Stimulated activated CD4-positive, alpha-beta T cell treated with anti-CD3 and anti-CD28 coated beads, TNF-alpha, amount 100 ng/mL, for 48 hours (primary cell): ENCODE results near the gene AMZ2.
"Not testable (repeated sequence)": the region's sequence is repeated elsewhere in the genome, so short reads cannot be mapped to it uniquely, and the experiment has no call there.

Source experiments
- DNase-seq, 3 donors: peaks; one replicate each; pipeline ENCODE4 v3.0.0-alpha.2; 2020; ENCODE audit warnings: low read depth in 3 of 3

The AMZ2 gene

DNA sequence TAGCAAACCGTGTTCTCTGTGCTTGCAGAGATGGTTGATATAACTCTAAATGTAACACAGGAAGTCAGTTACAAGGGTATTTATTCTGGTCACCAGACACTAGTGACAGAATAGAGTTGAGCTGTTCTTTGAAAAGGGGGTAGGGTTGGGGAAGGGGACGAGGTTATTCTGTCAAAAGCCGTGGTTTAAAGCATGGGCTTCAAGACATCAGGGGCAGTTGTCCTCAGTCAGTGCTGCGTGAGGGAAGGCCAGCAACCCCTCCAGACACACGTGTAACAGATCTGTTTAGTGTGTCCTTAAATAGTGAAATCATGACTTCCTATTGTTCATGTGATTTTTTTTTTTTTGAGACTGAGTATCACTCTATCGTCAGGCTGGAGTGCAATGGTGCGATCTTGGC lies 5.6 kb downstream of the AMZ2 start:
- DNase-seq, result not testable (repeated sequence)

DNA sequence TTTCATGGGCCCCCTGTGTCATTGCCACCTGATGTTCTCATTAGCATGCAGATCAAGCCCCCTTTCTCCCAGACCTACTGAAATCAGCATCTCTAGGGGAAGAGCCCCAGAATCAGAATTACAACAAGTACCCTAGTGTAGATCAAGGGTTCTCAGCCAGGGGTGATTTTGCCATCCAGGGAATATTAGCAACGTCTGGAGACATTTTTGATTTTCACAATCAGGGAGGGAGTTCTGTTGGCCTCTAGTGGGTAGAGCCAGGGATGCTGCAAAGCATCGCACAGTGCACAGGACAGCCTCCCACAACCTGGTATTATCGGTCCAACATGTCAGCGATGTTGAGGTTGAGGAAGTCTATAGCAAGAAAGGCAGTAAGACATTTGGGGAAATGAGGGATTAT lies 7.3 kb downstream of the AMZ2 start:
- no peak for DNase-seq

DNA sequence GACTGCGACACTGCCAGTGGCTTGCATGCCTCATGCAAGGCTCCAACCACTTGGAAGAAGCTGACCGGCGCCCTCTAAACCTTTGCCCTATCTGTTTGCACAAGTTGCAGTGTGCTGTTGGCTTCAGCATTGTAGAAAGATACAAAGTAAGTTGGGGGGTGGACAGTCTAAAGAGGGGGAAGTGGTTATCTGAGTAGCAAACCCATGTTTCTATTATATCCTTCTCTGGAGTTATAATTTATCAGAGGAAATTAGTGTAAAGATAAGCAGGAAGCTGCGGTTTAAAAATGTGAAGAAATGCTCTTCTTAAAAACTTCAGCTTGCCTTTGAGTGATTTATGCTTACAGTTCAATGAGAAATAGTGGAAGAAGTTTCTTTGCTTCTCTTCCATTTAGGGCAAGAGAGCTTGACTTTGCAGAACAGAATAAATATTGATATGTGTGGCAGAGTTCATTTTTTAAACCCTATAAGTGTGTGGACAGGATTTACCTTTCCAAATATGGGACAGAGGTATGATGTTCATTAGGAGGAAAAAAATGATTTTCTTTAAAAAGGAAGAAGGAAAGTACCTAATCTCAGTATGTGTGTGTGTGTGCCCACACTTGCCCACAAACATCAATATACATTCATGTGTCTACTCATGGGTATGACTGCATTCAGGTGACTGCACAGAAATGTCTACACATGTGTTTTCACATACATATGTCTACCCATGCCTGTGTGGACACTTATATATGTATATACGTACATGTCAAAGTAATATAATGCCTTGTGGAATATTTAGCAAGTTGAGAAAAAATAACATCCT lies 8.1 kb downstream of the AMZ2 start:
- DNase-seq, result no peak

DNA sequence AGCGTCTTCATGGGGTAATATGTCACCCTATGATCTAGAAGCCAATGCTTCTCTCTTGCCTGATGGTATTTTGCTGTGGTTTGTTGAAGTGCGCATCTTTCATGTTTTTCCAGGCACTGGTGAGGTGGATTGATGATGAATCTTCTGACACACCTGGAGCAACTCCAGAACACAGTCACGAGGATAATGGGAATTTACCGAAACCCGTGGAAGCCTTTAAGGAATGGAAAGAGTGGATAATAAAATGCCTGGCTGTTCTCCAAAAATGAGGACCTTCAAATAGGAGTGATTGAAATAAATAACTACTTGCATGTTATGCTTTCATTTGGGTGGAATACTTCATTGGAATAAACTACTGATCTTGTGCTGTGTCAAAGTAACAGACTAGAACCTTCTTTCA lies 8.9 kb downstream of the AMZ2 start:
- not testable (repeated sequence) for DNase-seq

DNA sequence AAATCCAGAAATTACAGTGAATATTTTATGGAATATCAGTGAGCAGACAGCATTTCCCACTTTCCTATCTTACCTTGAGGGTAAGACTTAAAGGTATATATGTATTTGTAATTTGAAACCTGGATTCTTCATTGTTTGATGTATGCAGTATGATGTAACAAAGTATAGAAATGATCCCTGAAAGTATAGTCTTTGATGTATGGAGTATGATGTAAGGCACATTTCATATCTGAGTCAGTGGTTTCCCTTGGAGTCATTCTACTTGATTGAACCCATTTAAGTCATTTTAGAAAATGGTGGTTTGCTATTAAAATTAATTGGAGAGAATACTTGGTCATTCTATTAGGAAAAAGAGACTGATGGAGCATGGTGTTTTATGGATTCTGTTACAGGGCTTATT lies 10.1 kb downstream of the AMZ2 start:
- no peak for DNase-seq

DNA sequence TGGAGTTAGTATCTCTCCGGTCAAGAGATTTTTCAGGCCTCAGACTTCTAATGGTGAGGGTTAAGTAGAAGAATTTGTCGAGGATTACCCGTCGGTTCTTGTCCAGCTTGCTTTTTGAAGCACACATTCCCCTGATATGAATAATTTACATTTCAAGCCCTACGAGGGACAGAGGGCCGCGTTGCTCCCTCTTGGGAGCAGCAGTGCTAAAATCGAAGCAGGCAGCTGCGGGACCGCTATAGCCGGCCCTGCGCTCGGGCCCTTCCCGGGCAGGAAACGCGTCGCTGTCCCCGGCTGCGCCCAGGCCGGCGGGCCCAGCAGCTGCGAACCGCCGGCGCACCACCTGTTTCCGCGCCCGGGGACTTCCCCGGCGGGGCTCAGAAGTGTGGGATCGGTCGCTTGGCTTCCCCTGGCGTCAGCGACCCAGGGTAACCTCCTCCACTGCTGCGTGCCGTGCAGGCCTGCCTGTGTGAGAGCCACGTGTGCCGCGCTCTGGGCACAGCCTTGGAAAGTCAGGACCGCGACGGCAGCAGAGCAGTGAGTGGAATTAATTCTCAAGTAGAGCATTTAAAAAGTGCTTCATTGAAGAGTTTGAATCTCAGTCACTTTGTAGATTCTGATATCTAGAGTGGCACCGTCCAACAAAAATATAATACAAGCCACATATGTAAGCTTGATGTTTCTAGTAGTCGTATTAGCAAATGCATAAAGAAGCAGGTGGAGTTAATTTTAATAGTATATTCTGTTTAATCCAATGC lies 11.2 kb downstream of the AMZ2 start:
- peak in 1 of 3 donors; percentile 74 for DNase-seq

DNA sequence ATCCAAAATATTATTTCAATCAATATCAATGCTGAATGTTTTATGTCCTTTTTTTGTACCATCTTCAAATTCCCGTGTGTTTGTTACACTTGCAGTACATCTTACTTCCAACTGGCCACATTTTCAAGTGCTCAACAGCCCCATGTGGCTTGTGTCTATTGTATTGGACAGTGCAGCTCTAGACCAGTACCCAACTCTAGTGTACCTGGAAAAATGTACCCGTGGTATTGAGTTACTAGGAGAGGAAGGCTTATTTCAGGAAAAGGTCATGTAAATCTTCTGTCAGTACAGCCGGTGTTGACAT lies 11.8 kb downstream of the AMZ2 start:
- not testable (repeated sequence) for DNase-seq

DNA sequence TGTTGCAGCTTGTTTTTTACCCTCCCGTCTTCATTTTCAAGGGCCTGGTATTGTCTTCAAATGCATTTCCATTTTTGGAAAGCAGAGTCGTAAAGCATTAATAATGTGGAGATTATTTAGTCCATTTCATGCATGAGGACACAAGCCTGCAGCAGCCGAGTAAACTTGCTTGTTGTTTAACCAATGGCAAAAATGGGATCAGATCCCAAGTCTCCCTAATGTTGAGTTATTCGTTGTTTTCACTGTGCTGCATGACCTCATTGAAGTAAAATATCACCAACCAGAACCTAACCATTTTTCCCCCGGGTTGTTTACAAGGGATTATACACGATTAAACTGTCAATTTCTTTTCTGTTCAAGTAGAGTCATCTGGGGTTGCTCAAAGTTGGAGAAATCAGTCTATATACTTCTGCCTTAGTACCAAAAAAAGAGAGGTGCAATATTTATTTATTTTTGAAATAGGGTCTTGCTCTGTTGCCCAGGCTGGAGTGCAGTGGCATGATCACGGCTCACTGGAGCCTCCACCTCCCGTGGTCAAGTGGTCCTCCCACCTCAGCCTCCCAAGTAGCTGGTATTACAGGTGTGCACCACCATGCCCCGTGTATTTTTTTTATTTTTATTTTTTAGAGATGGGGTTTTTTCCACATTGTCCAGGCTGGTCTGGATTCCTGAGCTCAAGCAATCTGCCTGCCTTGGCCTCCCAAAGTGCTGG lies 12.4 kb downstream of the AMZ2 start:
- no peak for DNase-seq

DNA sequence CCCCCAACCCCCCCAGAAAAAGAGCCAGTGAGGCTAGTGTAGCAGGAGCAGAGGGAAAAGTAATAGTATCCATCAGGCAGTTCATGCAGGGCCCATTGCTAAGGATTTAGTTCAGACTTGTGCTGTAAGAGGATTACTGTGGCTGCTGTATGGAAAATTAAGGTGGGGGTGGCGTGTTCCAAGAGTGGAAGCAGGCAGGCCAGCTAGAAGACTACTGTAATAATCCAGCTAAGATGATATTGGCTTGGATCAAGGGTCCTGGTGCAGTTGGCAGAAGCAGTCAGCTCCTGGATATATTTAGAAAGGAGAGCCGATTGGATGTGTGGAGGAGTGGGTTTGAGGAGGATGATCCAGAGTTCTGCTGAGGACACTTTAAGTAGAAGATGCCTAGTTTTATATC lies 14.6 kb downstream of the AMZ2 start:
- not testable (repeated sequence) for DNase-seq

DNA sequence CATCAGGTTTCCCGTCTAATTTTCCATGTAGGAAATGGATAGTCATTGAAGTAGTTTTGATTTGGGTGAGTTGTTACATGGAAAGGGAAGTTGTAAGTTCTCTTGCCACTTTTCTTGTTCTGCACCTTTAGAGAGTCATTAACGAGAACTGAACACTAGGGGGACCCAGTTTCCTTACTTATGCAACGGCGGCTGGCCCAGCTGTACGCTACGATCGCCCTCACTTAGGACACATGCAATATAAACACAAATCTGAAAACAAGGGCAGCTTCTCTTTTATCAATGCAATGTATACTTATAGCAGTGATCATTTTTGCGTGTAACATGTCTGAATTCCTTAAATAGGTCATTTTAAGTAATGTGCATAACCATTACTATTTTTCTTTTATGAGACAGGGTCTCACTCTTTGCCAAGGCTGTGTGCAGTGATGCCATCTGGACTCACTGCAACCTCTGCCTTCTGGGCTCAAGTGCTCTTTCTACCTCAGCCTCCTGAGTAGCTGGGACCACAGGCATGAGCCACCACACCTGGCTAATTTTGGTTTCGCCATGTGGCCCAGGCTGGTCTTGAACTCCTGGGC lies 15.3 kb downstream of the AMZ2 start:
- DNase-seq, result not testable (repeated sequence)

DNA sequence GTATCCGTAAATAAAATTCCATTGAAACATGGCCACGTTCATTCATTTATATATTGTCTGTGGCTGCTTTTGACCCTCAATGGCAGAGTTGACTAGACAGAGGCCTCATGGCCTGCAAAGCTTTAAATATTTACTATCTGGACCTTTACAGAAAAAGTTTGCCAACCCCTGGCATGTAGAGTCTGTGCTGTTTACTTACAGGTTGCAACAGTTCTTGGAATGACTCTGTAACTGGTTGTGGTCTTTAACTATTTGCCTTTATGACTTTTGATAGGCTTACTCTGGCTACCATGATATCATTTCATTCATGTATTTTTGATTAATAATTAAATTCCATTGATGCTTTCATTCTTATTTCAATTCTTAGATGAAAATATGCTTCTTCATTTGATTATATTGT lies 18.0 kb downstream of the AMZ2 start:
- DNase-seq, result not testable (repeated sequence)

DNA sequence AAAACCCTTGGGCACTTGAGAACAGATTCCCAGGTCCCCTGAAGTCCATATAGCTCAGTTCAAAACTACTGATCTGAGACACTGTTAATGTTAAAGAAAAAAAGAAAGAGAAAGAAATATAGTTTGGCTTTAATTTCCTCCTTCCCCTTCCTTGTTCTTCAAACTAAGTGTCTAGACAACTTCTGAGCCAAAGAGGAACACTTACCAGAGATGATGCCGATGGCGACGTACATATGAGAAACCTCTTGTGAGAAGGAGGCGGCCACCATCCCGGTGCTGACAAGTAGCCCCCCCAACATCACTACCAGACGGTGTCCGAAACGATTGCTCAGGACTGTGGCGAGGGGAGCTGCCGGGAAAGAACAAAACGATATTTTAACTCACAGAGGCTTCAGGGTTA lies 25.9 kb downstream of the AMZ2 start:
- DNase-seq, result no peak

DNA sequence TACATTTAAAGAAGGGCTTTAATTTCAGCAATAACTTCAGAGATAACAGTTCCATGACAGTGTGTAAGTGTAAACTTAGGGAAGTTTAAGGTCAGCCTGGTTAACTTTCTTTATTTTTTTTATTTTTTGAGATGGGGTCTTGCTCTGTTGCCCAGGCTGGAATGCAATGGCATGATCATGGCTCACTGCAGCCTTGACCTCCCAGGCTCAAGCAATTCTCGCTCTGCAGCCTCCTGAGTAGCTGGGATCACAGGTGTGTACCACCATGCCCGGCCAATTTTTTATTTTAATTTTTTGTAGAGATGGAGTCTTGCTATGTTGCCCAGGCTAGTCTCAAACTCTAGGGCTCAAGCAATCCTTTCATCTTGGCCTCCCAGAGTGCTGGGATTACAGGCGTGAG lies 28.5 kb downstream of the AMZ2 start:
- DNase-seq, result not testable (repeated sequence)

DNA sequence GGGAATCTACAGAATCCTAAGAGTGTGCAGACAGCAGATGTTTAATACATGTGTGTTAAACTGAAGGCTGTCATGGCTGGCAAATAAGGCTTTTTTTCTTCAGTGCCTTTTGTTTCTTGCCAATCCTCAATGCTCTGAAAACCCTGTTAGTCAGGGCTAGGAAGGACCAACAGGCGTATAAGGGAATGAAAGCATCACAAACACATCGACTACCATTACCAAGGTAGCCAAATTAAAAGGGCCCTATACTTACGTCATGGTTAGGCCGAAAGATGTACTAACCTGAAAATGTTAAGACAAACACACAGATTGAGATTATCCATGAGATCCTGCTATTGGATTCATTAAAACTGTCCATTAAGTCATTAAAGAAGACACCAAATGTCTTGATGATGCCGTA lies 30.0 kb downstream of the AMZ2 start:
- no peak for DNase-seq

DNA sequence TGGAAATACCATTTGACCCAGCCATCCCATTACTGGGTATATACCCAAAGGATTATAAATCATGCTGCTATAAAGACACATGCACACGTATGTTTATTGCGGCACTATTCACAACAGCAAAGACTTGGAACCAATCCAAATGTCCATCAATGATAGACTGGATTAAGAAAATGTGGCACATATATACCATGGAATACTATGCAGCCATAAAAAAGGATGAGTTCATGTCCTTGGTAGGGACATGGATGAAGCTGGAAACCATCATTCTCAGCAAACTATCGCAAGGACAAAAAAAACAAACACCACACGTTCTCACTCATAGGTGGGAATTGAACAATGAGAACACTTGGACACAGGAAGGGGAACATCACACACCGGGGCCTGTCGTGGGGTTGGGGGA lies 34.1 kb downstream of the AMZ2 start:
- DNase-seq, result not testable (repeated sequence)

DNA sequence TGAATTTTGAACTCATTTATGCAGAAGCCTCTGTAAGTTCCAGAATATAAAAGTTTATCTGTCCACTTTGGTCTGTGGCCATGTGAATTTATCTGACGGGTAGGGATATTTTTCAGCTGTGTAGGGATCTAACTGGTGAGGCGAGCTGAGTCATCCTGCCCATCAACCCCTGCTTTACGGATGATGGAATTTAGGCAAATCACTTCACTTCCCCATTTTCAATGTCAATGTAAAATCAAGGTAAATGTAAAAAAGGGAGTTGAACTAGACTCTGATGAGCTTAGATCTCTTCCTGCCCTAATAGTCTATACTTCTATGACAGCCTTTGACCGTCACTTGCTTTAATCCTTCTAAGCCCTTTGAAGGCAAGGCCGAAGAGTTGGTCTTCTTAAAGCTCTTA lies 40.5 kb downstream of the AMZ2 start:
- no peak for DNase-seq

DNA sequence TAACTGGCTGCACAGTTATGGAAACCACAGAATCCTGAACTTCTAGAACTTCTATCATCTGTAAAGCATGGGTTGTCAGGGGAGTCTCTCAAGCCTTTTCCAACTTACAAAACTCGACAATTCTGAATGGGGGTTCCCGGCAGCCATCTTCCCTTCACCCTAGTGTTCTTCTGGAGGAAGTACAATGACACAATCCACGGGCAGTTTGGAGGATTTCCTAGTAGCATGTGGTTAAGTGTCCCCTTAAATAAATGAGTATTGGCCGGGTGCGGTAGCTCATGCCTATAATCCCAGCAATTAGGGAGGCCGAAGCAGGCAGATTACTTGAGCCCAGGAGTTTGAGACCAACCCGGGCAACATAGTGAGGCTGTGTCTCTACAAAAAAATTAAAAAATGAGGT lies 41.0 kb downstream of the AMZ2 start:
- DNase-seq, result no peak

DNA sequence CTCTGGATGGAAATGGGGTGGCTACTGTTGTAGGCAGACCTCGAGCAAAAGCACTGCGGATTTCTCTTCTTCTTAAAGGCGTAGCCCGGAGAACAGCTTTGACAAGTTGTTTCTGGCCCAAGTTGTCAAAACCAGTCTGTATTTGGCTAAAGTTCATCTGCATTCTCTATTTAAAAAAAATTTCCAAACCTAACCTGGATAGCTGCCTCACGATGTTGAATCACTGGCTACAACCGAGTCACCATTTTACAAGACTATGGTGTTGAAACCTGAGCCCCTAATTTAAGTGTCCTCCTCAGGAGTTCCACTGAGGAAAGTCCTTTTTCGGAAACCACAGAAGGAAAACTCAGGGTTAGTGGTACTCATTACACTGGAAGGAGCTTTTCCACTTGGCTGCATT lies 41.6 kb downstream of the AMZ2 start:
- no peak for DNase-seq

DNA sequence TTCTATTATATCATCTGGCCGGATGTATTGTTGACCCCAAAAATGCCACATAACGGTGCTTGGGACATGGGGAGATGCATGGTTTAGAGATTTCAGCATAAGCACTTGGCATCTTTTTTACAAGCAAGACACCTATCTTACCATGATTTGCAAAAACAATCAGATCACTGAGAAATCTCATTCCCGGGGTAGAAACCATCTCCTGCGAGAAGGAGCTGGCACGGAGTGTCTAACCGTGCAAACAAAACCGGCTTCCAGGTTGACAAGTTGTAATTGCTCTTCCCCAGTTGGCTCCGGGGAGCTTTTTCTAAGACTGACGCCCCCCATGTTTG lies 42.1 kb downstream of the AMZ2 start:
- no peak for DNase-seq

DNA sequence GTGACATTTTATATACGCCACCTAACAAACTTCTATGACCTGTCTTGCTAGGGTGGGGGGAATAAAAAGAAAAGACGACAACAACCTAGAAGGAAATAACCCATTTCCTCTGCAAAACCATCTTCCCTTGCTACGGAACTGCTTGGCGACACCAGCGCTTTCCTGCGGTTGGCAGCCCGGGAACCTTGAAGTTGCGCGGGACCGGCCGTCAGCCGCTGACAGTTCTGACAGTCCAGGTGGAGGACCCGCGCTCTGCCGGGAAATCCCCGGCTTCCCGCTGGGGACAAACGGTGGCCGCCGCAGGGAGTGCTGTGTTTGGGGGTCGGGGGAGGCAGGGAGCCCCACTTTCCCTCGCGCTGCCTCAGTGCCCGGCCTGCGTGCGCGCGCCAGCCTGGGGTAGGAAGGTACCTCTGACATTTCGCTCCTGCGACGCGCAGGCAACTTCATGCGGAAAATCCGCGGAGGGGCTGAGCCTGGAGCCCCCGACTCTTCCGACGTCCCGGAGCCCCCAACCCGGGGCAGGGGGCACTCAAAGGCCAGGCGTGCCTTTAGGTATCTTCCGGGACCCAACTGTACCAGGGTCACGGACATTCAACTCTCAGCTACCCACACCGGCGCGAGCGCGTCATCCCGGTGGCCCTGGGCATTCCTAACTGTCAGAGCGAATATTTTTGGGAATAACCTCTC lies 42.6 kb downstream of the AMZ2 start:
- DNase-seq, result no peak

DNA sequence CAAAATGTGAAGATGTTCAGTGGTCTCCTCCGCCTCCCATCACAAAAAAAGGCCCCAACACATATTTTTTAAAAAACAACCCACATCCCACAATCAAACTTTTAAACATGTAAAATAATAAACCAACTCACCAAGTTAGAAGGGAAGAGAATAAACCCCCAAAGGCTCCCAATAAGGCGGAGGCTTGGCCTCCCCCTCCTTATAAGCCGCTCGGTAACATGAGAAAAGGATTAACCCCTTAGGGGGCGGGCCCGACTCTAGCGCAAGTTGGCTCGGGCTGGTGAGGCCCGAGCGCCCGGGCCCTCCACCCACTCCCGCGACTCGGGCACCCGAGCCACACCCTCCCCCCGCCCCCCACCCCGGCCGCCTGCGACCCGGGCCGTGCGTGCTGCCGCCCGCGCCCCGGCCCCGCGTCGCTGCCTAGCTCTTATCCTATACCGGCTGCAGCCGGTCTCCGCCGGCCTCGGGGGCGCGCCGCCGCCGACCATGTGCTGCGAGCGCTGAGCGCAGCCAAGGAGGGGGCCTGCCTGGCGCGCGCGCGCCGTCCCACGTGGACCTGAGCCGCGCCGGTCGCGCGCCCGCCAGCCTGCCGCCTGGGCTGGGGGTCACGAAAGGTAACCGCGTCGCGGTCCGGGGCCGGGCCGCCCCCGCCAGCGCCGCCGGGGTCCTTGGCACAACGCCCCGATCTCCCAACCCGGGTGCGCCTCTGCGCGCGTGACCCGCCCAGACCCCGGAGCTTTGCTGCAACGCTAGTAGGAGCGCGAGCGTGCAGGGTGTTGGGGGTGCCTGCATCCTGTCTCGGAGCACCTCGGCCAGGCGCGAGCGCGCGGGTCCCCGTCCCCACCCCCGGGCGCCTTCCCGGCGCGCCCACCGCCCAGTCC lies 43.4 kb downstream of the AMZ2 start, which contains the start of the genes ARSG and SLC16A6:
TSS of gene ARSG (plus strand) at position 541 of the 881 bp plus-strand sequence. CDS start 15,999 bp downstream, outside the sequence.
TSS of gene SLC16A6 (minus strand) at position 173 of the 881 bp plus-strand sequence. CDS start 12,807 bp downstream, outside the sequence.
- DNase-seq, result peak; percentile 65 to 72 (median 72)
